OCI-LY1 (cell line): ENCODE results near the gene CASKIN2.

Experiments used
- H2AFZ ChIP-seq: fragments of 200-600 bp; sonication (generic), shearing (Covaris generic); 2 replicates; pipeline ENCODE4 v1.6.0; 2014; ENCODE audit warnings: antibody characterized with exemption, mild to moderate bottlenecking, low read length
- H3F3A ChIP-seq: fragments of 200-600 bp; sonication (generic), shearing (Covaris generic); 2 replicates; pipeline ENCODE4 v1.6.0; 2014; ENCODE audit warnings: mild to moderate bottlenecking, antibody characterized with exemption, low read length, moderate library complexity; ENCODE audit not compliant: insufficient read depth
- H3K27ac ChIP-seq: fragments of 200-600 bp; sonication (generic); 2 replicates; pipeline ENCODE4 v1.5.1; 2014; ENCODE audit warnings: low read length, mixed run types, mild to moderate bottlenecking, low read depth; ENCODE audit not compliant: poor library complexity, severe bottlenecking
- H3K27me3 ChIP-seq: fragments of 200-600 bp; sonication (generic); 2 replicates; pipeline ENCODE4 v1.6.0; 2014; ENCODE audit warnings: antibody characterized with exemption, mild to moderate bottlenecking, low read length, moderate library complexity; ENCODE audit not compliant: insufficient read depth
- H3K36me3 ChIP-seq: fragments of 200-600 bp; sonication (generic); 2 replicates; pipeline ENCODE4 v1.6.1; 2014; ENCODE audit warnings: mild to moderate bottlenecking, antibody characterized with exemption, low read length, moderate library complexity, mixed read lengths; ENCODE audit not compliant: insufficient read depth
- H3K4me1 ChIP-seq: fragments of 200-600 bp; sonication (generic); 2 replicates; pipeline ENCODE4 v1.5.1; 2014; ENCODE audit warnings: mild to moderate bottlenecking, low read length, moderate library complexity; ENCODE audit not compliant: insufficient read depth, severe bottlenecking
- H3K4me2 ChIP-seq: fragments of 200-600 bp; sonication (generic), shearing (Covaris generic); 2 replicates; pipeline ENCODE4 v1.6.1; 2014; ENCODE audit warnings: low read length
- H3K4me3 ChIP-seq: fragments of 200-600 bp; sonication (generic); 2 replicates; pipeline ENCODE4 v1.5.1; 2014; ENCODE audit warnings: low read length, low read depth, mild to moderate bottlenecking, mixed read lengths; ENCODE audit not compliant: poor library complexity, severe bottlenecking
- H3K79me2 ChIP-seq: fragments of 200-600 bp; shearing (Covaris generic); 2 replicates; pipeline ENCODE4 v1.6.1; 2016; ENCODE audit warnings: mixed run types, low read length, mixed read lengths; ENCODE audit not compliant: insufficient read depth
- H3K9ac ChIP-seq: fragments of 200-600 bp; sonication (generic), shearing (Covaris generic); 2 replicates; pipeline ENCODE4 v1.6.1; 2014; ENCODE audit warnings: mild to moderate bottlenecking, low read length, mixed read lengths
- H3K9me2 ChIP-seq: fragments of 200-600 bp; sonication (generic), shearing (Covaris generic); 2 replicates; pipeline ENCODE4 v1.6.1; 2014; ENCODE audit warnings: low read depth, mild to moderate bottlenecking, low read length, mixed read lengths
- H3K9me3 ChIP-seq: fragments of 200-600 bp; shearing (Covaris generic); 2 replicates; pipeline ENCODE4 v1.6.1; 2014; ENCODE audit warnings: low read length, mixed read lengths
- H4K20me1 ChIP-seq: fragments of 200-600 bp; sonication (generic), shearing (Covaris generic); 2 replicates; pipeline ENCODE4 v1.6.0; 2016; ENCODE audit warnings: mild to moderate bottlenecking, low read length; ENCODE audit not compliant: insufficient read depth
- CTCF ChIP-seq: fragments of 200-600 bp; sonication (generic), shearing (Covaris generic); IDR thresholded peaks from 2 replicates; pipeline ENCODE4 v1.5.1; 2017; ENCODE audit warnings: mild to moderate bottlenecking, antibody characterized with exemption, low read length, moderate library complexity, mixed read lengths
- EZH2 ChIP-seq: fragments of 200-600 bp; sonication (generic), shearing (Covaris generic); IDR thresholded peaks from 2 replicates; pipeline ENCODE4 v1.8.0; 2017; ENCODE audit warnings: borderline replicate concordance, mixed run types, mild to moderate bottlenecking, antibody characterized with exemption, low read length, moderate library complexity, mixed read lengths

Gene CASKIN2

GRCh38 chr17:75460295-75460694, 55.0 kb downstream of the CASKIN2 start:
- H3K9ac ChIP-seq: no peak overlapping the region
- H3K4me1 ChIP-seq: peaks cover 44% of the 10 kb centered on the region
- peak overlapping the region; percentile 26; the same call in 1 of the 2 replicates for H3K4me2 ChIP-seq
- no peaks in the 10 kb centered on the region for H3K9me3 ChIP-seq
- no peaks in the 10 kb centered on the region for H3K36me3 ChIP-seq
- no peaks in the 10 kb centered on the region for H3K27me3 ChIP-seq
- no peaks in the 10 kb centered on the region for H4K20me1 ChIP-seq
- no peaks in the 10 kb centered on the region for H3K9me2 ChIP-seq
- H3K4me3 ChIP-seq: no peak overlapping the region
- H2AFZ ChIP-seq: no peak overlapping the region
- peak overlapping the region; percentile 69 for H3K27ac ChIP-seq
- no peak for TF ChIP-seq CTCF
- TF ChIP-seq EZH2: no peak
- no peaks in the 10 kb centered on the region for H3F3A ChIP-seq
- H3K79me2 ChIP-seq: no peaks in the 10 kb centered on the region

DNA sequence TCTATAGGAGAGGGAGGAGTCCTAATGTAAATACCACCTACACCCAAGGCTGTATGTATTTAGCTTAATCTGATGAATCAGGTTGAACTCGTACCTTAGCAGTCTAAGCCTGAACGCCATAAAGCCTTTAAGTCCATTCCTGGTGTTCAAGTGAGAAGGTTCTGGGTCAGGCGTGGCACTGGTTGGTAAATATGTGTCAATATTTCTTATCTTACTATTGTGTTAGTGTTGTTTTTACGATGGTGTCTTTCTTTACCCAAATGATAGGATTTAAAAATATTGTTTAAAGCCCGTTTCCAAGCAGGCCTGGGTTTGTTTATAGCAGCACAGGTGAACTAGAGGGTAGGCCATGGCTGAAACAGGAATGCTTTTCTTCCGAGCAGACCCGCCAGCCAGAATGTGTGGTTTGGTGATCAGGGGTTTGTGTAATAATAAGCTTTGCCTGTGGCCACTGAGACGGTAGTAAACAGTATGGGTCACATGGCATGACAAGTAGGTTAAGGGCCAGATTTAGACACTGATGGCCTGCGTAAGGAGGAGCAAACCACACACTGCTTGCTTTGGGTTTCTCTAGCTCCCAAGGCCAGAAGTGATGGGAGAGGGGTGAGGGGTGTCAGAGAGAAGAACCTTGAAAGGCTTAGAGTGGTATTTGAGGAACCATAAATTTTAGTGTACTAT, 55.6 kb downstream of the CASKIN2 start:
- H2AFZ ChIP-seq: no peak overlapping the region
- H4K20me1 ChIP-seq: no peaks in the 10 kb centered on the region
- H3K36me3 ChIP-seq: no peaks in the 10 kb centered on the region
- H3K9me2 ChIP-seq: no peaks in the 10 kb centered on the region
- no peaks in the 10 kb centered on the region for H3K27me3 ChIP-seq
- TF ChIP-seq EZH2 (no peak), CTCF (no peak)
- H3K4me3 ChIP-seq: peak overlapping the region; percentile 21
- H3K9me3 ChIP-seq: no peaks in the 10 kb centered on the region
- H3K9ac ChIP-seq: peak overlapping the region; percentile 2; the same call in 1 of the 2 replicates
- H3K4me1 ChIP-seq: peaks cover 45% of the 10 kb centered on the region
- no peaks in the 10 kb centered on the region for H3F3A ChIP-seq
- peak overlapping the region; percentile 26; the same call in 1 of the 2 replicates for H3K4me2 ChIP-seq
- no peaks in the 10 kb centered on the region for H3K79me2 ChIP-seq
- H3K27ac ChIP-seq: peak overlapping the region; percentile 69

- peak overlapping the region; percentile 69 for H3K27ac ChIP-seq
- peaks cover 50% of the 10 kb centered on the region for H3K4me1 ChIP-seq
- H3K9me3 ChIP-seq: no peaks in the 10 kb centered on the region
- H2AFZ ChIP-seq: no peak overlapping the region
- H3K9me2 ChIP-seq: no peaks in the 10 kb centered on the region
- peak overlapping the region; percentile 2; the same call in 1 of the 2 replicates for H3K9ac ChIP-seq
- peak overlapping the region; percentile 21 for H3K4me3 ChIP-seq
- no peaks in the 10 kb centered on the region for H3K27me3 ChIP-seq
- TF ChIP-seq EZH2 (no peak), CTCF (no peak)
- H4K20me1 ChIP-seq: no peaks in the 10 kb centered on the region
- no peaks in the 10 kb centered on the region for H3F3A ChIP-seq
- peak overlapping the region; percentile 26; the same call in 1 of the 2 replicates for H3K4me2 ChIP-seq
- no peaks in the 10 kb centered on the region for H3K79me2 ChIP-seq
- no peaks in the 10 kb centered on the region for H3K36me3 ChIP-seq
Measured at GRCh38 chr17:75459246-75459589, 56.1 kb downstream of the CASKIN2 start.
